Measurements from ENCODE around the gene CFAP221.

CFAP221 gene

GRCh38 chr2:119671752-119672151 lies 127.5 kb downstream of the CFAP221 start:
- DNase-seq (ENCODE audit: low read depth), result no peak
- no peak overlapping the region for H3K4me3 ChIP-seq (ENCODE audit: low read depth, low read length)
- TF ChIP-seq CTCF (IDR thresholded peaks at IDR 0.05; ENCODE audit: insufficient read depth, low read depth, low read length, missing control alignments), result no peak

- DNase-seq (ENCODE audit: low read depth), result no peak
- H3K4me3 ChIP-seq (ENCODE audit: low read depth, low read length), result no peak overlapping the region
- TF ChIP-seq CTCF (IDR thresholded peaks at IDR 0.05; ENCODE audit: insufficient read depth, low read depth, low read length, missing control alignments), result no peak
Measured at GRCh38 chr2:119672161-119672862, 128.1 kb downstream of the CFAP221 start.

GRCh38 chr2:119673796-119674195 lies 129.5 kb downstream of the CFAP221 start:
- no peak for DNase-seq (ENCODE audit: low read depth)
- no peak for TF ChIP-seq CTCF (IDR thresholded peaks at IDR 0.05; ENCODE audit: insufficient read depth, low read depth, low read length, missing control alignments)
- no peak overlapping the region for H3K4me3 ChIP-seq (ENCODE audit: low read depth, low read length)

DNA sequence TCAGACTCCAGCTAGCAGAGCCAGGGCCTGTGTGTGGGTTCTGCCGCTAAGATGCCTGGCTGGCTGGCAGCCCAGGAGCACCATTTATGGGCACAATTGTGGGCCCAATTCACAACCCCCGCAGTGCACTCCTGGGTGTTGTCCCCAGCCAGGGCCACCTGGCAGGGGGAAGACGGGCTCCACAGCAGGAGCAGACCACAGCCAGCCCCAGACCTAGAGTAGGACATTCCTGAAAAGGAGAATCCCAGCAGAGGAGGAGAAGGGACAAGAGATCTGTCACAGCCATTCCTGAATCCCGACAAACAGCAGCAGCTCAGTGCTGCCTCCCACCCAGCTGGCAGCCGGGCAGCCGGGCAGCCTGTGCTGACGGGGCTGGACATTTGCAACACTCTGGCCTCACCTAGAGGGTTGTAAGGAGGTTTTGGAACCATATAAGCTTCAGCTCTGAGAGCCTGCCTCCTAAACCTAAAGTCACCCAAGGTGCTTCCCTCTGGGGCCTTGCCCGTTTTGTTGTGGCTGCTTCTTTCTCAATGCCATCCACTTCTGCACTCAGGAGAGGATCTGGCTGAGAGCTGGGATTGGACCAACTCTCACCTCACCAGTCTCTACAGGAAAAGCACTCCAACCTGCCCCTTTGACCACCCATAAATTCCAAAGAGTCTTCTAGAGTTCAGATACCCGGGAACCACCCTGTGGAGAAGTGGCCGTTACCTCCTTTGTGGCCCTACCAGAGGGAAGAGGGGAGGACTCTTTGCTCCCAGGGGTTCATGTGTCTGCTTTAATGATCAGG lies 130.7 kb downstream of the CFAP221 start:
- H3K4me3 ChIP-seq (ENCODE audit: low read depth, low read length), result no peak overlapping the region
- DNase-seq (ENCODE audit: low read depth), result no peak
- TF ChIP-seq CTCF (IDR thresholded peaks at IDR 0.05; ENCODE audit: insufficient read depth, low read depth, low read length, missing control alignments), result no peak

- H3K4me3 ChIP-seq (ENCODE audit: low read depth, low read length), result no peak overlapping the region
- no peak for TF ChIP-seq CTCF (IDR thresholded peaks at IDR 0.05; ENCODE audit: insufficient read depth, low read depth, low read length, missing control alignments)
- no peak for DNase-seq (ENCODE audit: low read depth)
Measured at GRCh38 chr2:119678021-119678656, 133.9 kb downstream of the CFAP221 start.

- DNase-seq (ENCODE audit: low read depth), result no peak
- no peak for TF ChIP-seq CTCF (IDR thresholded peaks at IDR 0.05; ENCODE audit: insufficient read depth, low read depth, low read length, missing control alignments)
- H3K4me3 ChIP-seq (ENCODE audit: low read depth, low read length), result peak overlapping the region; percentile 87
Measured at GRCh38 chr2:119679526-119679837, 135.2 kb downstream of the CFAP221 start.

All from GM12865 (cell line).